Measurements from ENCODE around the gene KRTAP10-12.

The KRTAP10-12 gene

GRCh38 chr21:44726826-44727225, 29.9 kb downstream of the KRTAP10-12 start:
- DNase-seq (ENCODE audit: low spot score), result no peak
- TF ChIP-seq, protein P1, sequence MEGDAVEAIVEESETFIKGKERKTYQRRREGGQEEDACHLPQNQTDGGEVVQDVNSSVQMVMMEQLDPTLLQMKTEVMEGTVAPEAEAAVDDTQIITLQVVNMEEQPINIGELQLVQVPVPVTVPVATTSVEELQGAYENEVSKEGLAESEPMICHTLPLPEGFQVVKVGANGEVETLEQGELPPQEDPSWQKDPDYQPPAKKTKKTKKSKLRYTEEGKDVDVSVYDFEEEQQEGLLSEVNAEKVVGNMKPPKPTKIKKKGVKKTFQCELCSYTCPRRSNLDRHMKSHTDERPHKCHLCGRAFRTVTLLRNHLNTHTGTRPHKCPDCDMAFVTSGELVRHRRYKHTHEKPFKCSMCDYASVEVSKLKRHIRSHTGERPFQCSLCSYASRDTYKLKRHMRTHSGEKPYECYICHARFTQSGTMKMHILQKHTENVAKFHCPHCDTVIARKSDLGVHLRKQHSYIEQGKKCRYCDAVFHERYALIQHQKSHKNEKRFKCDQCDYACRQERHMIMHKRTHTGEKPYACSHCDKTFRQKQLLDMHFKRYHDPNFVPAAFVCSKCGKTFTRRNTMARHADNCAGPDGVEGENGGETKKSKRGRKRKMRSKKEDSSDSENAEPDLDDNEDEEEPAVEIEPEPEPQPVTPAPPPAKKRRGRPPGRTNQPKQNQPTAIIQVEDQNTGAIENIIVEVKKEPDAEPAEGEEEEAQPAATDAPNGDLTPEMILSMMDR (IDR thresholded peaks at IDR 0.05), result no peak
- Histone ChIP-seq H3K4me3 (no peak overlapping the region), H3K27ac (no peak overlapping the region)

DNA sequence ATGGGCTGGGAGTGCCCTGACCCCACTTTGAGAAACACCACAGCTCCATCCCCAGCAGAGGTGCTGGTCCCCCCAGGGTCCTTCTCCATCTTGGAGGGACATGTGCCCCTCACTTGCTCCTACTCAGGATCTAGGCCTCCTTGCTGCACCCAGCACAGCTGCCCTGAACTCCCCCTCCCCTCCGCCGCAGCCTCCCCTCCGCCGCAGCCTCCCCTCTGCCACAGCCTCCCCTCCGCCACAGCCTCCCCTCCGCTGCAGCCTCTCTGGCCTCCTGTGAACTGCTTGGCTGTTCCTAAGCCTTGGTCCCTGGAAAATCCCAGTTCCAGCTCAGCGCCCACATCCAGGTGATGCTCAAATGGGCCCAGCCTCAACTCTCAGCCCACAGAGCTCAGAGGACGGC, 30.3 kb downstream of the KRTAP10-12 start:
- TF ChIP-seq, protein P1 (IDR thresholded peaks at IDR 0.05), result no peak
- Histone ChIP-seq H3K4me3 (no peak overlapping the region), H3K27ac (no peak overlapping the region)
- DNase-seq (ENCODE audit: low spot score), result no peak

- Histone ChIP-seq H3K4me3 (no peak overlapping the region), H3K27ac (no peak overlapping the region)
- no peak for DNase-seq (ENCODE audit: low spot score)
- TF ChIP-seq, protein P1 (IDR thresholded peaks at IDR 0.05), result no peak
These were observed 30.8 kb downstream of the KRTAP10-12 start for GRCh38 chr21:44727757-44728156.

- no peak overlapping the region for H3K4me3 ChIP-seq
- H3K27ac ChIP-seq, result no peak overlapping the region
- TF ChIP-seq, protein P1 (IDR thresholded peaks at IDR 0.05), result no peak
- DNase-seq (ENCODE audit: low spot score), result no peak
These were observed 31.7 kb downstream of the KRTAP10-12 start for GRCh38 chr21:44728716-44729115.

GRCh38 chr21:44729336-44730027, 32.5 kb downstream of the KRTAP10-12 start:
- TF ChIP-seq, protein P1 (IDR thresholded peaks at IDR 0.05), result no peak
- Histone ChIP-seq H3K27ac (no peak overlapping the region), H3K4me3 (no peak overlapping the region)
- no peak for DNase-seq (ENCODE audit: low spot score)

GRCh38 chr21:44730028-44730395, 33.0 kb downstream of the KRTAP10-12 start:
- no peak overlapping the region for H3K4me3 ChIP-seq
- TF ChIP-seq, protein P1 (IDR thresholded peaks at IDR 0.05), result no peak
- no peak for DNase-seq (ENCODE audit: low spot score)
- H3K27ac ChIP-seq, result no peak overlapping the region

GRCh38 chr21:44730951-44731579, 34.1 kb downstream of the KRTAP10-12 start:
- TF ChIP-seq, protein P1 (IDR thresholded peaks at IDR 0.05), result no peak
- no peak for DNase-seq (ENCODE audit: low spot score)
- Histone ChIP-seq H3K27ac (no peak overlapping the region), H3K4me3 (no peak overlapping the region)
